ENCODE results near the gene RBM20.

DNA sequence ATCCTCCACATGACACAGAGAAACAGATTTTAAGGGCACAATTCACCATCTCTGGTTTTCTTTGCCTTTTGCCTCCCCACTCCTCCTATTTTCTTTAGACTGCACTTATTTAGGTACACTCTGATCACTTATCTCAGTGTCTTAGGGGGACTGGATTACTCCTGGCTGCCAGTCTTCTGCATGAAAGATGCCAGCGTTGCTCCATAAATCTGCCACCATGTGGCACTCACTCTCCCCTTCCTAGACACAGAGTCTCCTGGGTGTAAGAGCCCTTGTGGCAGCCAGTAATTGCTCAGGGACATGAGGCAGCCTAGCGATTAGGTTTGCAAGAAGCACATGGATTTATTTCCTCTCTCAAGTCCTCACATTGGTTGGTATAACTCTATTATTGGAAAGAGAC lies 34.5 kb upstream of the RBM20 start:
- TF ChIP-seq POLR2A (IDR thresholded peaks at IDR 0.05) = no peak
- TF ChIP-seq, protein P1, sequence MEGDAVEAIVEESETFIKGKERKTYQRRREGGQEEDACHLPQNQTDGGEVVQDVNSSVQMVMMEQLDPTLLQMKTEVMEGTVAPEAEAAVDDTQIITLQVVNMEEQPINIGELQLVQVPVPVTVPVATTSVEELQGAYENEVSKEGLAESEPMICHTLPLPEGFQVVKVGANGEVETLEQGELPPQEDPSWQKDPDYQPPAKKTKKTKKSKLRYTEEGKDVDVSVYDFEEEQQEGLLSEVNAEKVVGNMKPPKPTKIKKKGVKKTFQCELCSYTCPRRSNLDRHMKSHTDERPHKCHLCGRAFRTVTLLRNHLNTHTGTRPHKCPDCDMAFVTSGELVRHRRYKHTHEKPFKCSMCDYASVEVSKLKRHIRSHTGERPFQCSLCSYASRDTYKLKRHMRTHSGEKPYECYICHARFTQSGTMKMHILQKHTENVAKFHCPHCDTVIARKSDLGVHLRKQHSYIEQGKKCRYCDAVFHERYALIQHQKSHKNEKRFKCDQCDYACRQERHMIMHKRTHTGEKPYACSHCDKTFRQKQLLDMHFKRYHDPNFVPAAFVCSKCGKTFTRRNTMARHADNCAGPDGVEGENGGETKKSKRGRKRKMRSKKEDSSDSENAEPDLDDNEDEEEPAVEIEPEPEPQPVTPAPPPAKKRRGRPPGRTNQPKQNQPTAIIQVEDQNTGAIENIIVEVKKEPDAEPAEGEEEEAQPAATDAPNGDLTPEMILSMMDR (IDR thresholded peaks at IDR 0.05) = no peak

All from thyroid gland (tissue), 4 donors.